Caki2 (cell line): ENCODE results near the gene RASSF5. TPM values are rescaled to one million over a fixed set of nuclear protein-coding genes. Genes with fewer than 3 reads are reported as not detected.

Source experiments
- DNase-seq: peaks from one replicate; pipeline ENCODE4 v3.0.0-alpha.2; 2015; ENCODE audit warnings: low read depth
- in situ Hi-C: cut with HindIII; loops from 2 replicates; pipeline ENCODE4 v1.10.0; 2016; ENCODE audit warnings: low sequenced_read_pairs, low pct_unique_long_range_greater_than_20kb, mixed read lengths
- total RNA-seq: library from RNA; depleted of rRNA; stranded (reverse); fragments of >200 nt; shearing (Covaris generic); gene quantifications from 2 replicates; pipeline ENCODE4 v1.2.3, GENCODE V29; 2014; ENCODE audit warnings: low replicate concordance

RASSF5 gene
- total RNA-seq, 1 experiment from 2014 or later, result 0.47 TPM

DNA sequence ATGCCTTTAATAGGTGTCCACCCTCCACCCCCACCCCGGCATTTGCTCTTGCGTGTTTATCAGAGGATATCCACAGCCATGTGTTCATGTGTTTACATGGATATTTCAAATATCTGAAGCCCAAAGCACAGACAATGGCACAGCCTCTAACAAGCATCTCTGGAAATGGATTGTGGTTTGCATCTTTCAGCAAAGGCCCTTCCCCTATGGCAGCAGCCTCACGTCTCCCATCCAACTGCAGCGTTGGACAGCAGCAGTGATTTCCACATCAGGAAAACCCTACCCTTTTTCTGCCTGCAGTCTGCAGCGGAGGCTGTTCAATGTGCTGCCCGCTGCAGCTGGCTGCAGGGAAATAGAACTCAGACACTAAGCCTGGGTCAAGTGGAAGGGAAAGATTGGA lies 1.6 kb downstream of the RASSF5 start:
- in situ Hi-C loops, result no loop called here
- DNase-seq, result no peak

DNA sequence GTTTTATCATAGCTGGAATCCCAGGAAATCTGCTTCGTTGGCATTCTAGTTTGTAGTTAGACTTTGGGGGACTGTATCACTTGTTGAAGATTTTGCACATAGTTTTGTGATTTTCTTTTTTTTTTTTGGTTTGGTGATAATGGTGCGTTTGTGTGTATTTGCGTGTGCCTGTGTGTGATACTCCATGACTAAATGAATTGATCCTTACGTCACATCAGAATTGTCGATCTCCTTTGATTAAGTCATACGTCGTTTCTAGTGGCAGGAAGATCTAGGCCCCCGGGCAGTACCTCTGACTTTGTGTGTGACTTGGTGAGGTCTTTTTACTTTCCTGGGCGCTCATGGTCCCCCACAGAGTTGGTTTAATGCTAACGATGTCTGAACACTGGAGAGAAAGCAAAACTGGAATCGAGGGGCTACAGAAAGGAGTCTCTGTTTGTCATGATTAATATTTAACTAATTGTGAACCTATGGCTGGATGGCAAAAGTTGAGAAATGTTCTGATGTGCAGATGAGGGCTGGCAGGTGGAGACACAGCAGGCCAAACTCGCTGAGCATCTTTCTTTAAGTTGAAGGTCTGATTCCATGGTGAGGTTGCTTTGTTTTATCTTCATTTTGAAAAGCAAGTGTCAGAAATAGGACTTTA lies 2.4 kb downstream of the RASSF5 start:
- no peak for DNase-seq
- in situ Hi-C loops, result no loop called here

DNA sequence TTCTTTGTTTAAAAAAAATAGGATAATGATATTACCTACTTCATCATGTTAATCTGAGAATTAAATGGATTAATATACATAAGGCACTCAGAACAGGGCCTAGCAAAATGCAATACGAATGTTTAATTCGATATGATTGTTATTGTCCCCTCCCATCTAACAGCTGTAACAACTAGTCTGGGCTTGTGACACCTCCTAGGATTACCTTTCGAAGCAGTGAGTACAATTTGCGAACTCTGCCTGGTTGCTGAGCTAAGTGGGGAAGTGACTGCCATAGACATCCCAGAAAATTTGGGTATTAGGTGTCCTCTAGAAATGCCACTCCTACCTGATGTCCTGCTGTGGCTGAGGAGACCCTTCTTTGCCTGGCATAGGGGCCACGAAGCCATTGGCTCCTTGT lies 3.0 kb downstream of the RASSF5 start:
- in situ Hi-C loops, result no loop called here
- no peak for DNase-seq

DNA sequence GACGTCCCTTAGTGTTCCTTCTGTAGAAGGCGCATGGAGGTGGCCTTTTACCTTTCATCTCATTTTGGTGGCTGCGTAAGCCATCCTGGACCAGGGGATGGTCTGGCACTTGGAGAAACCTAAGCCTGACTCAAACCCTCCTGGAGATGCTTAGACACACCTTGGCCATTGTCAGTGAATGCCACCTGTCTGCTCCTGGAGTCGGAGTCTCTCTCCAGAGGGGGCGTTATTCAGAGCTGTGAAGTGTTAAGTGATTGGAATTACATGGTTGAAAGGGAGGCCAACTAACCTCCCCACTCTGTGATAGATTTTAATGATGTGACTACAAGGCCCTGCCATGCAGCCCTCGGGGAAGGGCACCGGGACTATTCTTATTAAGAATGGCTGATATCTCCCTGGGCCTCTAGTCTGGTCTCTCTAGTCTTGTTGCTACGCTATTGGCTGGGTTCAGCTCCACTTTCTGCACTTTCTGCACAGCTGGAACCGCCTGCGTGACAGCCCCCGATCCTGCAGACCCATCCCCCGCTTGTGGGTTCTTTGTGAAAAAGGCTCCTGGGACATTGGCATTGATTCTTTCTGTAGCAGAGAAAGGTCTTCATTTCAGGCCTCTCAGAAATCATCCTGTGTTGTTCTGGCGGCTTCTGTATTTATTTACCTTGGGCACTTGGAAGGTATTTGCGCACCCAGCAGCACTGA lies 4.2 kb downstream of the RASSF5 start:
- in situ Hi-C loops, result no loop called here

DNA sequence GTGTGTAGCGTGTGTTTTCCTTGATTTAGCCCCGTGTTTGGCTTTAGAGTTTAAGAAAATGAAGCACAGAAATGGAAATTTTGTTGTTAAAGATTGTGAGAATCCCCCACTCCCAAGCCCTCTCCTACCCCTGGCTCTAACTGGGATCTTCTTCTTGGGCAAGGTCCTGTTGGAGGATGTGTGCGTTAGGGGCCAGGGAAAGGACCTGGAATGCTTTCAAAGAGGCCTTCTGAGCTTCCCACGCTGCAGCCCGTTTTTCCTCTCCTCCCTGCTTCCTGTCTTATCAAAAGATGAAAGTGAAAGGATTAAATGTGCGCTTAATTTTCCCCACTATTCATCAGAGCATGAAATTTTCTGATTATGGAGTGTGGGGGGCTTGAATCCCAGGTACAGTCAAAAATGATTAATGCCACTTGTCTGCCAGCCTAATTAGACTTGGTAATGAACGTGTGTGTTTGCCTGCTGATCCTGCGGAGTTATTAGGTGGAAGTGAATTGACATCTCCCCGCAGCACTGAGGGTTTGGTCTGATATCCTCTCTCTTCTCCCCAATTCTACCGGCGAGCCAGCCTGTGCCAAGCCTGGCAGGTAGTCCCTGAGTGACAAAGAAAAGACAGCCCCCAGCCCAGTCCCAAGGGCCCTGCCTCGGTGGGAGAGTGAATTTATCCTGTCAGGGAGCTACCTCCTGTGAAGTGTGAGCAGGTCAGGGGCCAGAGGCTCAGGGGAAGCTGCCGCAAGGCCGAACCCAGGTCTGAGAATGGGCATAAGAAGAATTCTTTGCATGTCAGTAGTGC lies 4.9 kb downstream of the RASSF5 start:
- no peak for DNase-seq
- in situ Hi-C loops, result no loop called here

More for the DNA sequence above, 4.2 kb downstream of the RASSF5 start:
- DNase-seq, result no peak

DNA sequence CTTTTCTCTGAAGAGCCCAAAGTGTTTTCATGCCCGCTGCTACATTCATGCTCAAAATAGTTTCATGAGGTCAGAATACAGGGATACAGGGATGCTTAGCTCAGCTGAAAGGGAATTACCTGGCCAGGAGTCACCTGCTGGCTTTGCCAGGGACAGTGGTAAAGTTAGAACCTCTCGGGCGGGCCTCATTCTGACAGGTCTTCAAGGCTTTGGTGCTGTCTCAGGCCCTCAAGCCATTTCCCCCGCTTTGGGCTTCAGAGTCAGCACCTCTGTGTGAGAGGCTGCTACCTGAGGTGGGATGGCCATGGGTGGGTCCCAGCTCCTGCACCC lies 5.5 kb downstream of the RASSF5 start:
- no peak for DNase-seq
- in situ Hi-C loops, result no loop called here

DNA sequence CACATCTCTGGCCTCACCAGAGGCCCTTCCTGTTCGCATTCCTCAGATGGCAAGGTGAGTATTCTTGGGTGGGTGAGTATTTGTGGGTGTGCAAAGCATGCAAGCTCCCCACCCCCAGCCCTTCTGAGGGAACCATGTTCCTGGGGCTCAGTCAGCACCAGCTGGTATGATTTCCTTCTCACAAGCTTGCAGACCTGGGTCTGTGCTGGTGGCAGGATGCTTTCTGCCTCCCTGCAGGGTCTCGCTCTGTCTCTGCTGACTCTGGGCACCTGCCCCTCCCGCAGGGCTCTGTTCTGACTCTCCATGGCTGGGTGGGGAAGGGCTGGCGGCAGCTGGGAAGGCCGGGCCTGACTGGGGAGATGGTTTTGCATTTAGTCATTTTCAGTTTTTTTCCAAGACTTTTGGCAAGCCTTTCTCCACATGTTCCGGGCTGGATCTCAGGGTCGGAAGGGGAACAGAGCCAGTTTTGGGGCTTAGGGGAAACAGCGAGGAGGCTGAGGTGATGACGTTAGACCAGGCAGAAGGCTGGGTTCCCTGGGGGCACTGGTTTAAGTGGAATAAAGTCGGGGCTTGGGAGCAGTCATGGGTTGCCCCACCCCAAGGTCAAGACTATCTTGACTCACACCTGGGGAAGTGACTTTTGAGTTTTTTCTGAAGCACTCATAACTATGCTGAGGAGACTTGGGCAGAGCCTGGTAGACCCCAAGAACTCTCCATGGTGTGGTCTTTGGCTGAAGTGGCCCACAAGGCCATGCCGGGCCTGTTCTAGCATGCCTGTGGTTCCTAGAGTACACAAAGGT lies 6.2 kb downstream of the RASSF5 start:
- in situ Hi-C loops, result no loop called here
- DNase-seq, result no peak

DNA sequence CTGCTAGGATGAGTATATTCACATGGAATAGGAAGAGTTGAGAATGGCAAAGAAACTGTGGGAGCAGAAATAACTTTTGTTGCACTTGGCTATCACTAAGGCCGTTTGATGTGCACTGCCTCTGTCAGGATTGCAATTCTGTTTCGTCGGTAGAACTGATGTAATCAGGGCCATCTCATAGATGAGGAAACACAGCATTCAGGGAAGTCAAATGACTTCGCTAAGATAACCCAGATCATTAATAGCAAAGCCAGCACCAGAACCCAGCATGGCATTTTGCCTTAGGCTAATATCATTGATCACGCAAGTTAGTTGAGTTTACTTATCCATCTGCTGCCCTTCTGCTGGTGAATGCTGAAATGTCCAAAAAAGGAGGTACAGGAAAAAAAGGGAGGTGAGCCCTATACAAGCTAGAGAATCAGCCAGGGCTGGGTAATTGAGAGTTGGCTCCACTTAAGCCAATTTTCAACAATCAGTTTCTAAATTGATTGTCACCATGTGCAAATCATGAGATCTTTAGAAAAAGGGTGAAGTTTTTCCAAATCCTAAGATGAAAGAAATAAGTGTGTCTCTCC lies 7.6 kb downstream of the RASSF5 start:
- in situ Hi-C loops, result no loop called here
- DNase-seq, result no peak

DNA sequence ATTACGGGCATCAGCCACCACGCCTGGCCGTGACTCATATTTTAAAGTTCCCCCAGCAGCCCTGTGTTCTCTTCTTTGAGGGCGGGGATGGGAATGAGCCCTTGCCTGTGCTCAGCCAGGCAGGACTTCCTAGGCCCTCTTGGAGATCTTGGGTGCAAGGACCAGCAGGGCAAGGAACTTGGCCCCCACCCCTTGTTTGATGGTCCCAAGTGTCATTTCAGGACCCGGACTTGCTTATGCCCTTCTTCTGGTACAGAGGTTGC lies 9.3 kb downstream of the RASSF5 start:
- DNase-seq, result no peak
- in situ Hi-C loops, result no loop called here

DNA sequence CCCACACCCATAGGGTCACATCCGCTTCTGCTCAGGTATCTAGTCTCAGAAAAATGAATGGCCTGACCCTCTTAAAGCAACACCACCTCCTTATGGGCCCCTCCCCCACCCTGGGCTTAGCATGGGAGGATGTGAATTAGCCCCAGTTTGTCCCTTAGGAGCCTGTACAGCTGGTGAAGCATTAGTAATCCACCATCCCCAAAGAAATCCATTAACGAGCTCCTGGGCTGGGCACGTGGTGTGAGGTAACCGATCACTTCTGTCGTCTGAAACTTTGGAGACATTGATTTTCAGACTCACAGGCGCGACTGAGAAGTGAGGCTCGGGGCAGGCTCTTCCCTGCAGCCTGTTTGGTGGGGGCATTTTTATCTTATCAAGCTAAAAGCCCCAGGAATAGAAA lies 10.5 kb downstream of the RASSF5 start:
- no peak for DNase-seq
- in situ Hi-C loops, result no loop called here

DNA sequence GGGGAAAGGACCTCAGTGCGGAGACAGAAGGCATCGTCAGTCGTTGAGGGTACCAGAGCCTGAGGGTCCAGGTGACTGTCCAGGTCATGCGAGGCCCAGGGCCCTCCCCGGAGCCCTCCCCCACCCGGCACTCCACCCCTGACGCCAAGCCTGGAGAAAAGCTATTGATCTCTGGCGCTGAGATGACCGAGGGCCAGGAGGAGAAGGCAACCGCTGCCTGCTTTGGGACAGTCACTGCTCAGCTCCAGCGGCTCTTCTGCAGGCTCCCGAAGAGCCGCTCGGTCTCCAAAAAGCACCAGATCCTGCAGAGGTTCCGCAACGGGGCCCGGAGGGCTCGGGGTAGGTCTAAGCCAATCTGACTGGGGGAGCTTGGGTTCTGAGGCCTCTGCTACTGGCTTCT lies 10.9 kb downstream of the RASSF5 start:
- in situ Hi-C loops, result no loop called here

DNA sequence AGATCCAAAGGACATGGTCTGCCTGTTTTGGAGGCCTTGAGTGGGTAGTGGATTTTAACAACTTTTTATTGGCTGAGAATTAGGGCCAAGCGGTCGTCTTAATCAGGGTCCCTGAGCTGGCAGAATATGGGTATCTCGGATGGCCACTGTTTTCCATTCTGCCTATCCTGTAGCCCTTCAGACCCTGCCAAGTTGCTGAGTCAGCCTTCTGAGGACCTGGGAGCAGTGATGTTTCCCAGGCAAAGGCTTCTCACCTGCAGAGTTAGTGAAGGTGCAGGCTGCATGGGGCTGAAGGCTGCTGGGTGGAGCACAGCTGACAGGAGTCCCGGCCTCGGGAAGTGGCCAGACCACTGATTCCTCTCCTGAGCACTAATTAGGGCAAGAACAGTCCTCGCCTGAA lies 11.4 kb downstream of the RASSF5 start:
- no peak for DNase-seq
- in situ Hi-C loops, result no loop called here

More for the DNA sequence above, 10.9 kb downstream of the RASSF5 start:
- no peak for DNase-seq

DNA sequence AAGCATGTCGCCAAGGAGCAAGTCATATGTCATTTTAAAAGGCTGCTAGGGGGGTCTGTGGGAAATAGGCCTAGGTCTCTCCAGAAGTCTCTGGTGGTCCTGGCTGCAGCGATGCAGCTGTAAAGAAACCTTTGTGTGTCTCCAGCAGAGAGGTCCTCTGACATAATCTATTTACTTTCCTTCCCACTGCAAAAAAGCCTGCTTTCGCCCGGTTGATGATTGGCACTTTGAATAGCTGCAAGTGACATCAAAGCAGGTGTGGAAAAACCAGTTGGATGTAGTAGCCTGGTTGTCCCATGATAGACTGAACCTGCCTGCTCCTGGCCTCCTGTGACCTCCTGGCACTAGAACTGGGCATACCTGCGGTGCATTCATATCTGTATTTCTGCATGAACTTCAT lies 13.8 kb downstream of the RASSF5 start:
- in situ Hi-C loops, result no loop called here
- DNase-seq, result no peak

DNA sequence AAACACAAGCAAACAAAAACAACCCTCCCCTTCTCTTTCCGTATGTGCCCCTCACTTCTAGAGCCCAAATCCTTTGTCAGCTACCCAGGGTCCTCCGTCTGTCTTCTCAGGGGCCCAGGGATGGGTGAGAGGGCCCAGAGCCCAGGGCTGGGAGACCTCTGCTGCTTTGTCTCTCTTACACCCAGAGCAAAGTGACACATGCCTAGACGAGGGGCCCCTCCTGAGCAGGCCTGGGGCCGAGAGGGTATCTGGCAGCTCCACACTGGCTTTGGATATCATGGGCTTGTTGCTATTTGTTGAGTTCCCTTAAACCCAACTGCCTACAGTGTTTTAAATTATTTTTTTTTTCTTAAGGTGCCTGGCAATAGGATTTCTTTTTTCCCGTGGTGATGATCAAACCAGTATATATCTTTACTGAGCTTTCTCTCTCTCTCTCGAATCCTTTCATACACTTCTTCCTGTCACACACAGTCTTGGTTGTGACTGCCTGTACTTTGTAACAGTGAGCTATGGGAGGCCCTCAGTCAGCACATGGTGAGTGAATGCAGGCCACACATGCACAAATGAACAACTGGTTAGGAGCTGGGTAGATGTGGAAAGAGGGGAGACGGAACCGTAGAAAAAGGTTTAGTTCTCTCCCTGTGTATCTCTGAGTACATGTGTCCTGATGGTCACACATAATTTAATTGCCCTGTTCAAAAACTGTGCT lies 14.5 kb downstream of the RASSF5 start:
- no peak for DNase-seq
- in situ Hi-C loops, result no loop called here

DNA sequence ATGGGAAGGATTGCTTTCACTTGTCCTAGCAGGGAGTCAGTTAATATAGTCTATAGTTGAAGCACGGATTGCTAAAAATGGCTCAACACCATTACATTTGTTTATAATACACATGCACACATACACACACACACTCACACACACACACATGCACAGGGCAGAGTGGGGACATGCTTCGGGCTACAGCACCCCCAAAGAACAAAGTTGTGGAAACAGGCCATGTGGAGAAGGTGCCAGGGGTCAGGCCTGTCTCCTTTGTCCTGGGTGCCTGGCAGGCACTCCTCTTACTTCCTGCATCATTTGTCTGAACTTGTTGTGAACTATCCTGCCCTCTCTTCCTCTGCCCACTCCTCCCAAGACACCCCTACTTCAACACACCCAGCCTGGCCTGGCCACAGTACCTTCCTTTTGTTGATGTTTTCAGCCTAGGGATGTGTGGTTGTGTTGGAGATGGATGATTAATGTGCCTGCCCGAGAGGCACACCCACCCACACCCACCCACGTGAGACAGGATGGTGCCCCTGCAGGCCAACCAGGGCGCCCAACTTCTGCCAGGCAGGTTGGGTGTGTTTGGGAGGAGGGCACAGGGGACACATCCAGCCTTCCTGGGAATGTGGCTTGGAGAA lies 17.5 kb downstream of the RASSF5 start:
- in situ Hi-C loops, result no loop called here
- DNase-seq, result no peak

DNA sequence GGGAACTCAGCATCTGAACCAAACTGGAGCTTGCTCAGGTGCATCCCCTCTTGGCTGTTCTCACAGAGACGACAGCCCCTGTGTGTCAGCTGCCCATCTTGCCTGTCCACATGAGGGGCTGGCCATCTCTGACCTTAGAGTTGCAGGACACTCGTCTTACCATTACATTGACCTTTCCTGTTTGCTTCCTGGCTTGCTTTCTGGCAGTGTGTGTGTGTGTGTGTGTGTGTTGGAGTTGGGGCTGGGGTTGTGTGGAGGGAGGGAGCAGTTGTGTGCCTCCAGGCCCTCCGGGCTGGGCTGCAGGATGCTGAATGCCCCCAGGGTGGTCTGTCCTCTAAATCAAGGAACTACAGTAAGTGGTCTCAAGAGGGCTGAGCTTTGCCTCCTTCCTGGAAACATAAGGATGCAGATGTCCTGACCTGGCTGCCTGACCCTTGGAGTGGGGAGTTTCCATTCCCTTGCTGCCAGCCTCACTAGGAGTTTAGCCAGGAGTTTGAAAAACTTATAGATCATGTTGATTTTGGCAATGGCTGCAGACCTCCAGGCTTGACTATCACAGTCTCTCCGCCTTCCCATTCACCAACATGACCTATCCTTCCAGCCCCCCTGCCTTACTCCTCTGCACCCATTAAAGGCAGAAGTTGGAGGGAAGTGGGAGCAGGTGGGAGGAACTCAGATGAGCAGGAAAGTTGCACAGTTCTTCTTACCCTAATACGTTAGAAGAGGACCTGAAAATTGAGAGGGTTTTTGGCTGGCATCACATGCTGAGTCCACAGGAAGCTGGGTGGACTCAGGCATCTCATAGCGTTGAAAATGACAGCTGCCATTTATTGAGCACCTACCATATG lies 19.0 kb downstream of the RASSF5 start:
- DNase-seq, result no peak
- in situ Hi-C loops, result no loop called here

DNA sequence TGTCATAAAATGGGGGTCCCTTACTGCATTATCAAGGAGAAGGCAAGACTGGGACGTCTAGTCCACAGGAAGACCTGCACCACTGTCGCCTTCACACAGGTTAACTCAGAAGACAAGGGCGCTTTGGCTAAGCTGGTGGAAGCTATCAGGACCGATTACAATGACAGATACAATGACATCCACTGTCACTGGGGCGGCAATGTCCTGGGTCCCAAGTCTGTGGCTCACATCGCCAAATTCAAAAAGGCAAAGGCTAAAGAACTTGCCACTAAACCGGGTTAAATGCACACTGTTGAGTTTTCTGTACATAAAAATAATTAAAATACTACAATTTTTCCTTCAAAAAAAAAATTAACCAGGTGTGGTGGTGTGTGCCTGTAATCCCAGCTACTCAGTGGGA lies 22.1 kb downstream of the RASSF5 start:
- DNase-seq, result no peak
- in situ Hi-C loops, result no loop called here
